HFFc6 (cell line): ENCODE data around the gene S100A6. TPM values are rescaled to one million over a fixed set of nuclear protein-coding genes. Genes with fewer than 3 reads are reported as not detected.

Source experiments
- DNase-seq: peaks from one replicate; pipeline ENCODE4 v3.0.0-alpha.2; 2018
- H3K27ac Mint-ChIP-seq: 2 replicates; pipeline ENCODE4 v1.8.0; 2020; ENCODE audit warnings: mild to moderate bottlenecking, mixed read lengths
- H3K27me3 Mint-ChIP-seq: 2 replicates; pipeline ENCODE4 v1.8.0; 2021; ENCODE audit warnings: mild to moderate bottlenecking, moderate library complexity, mixed read lengths; ENCODE audit not compliant: insufficient read depth
- H3K36me3 Mint-ChIP-seq: 2 replicates; pipeline ENCODE4 v1.8.0; 2021; ENCODE audit warnings: low read depth, mixed read lengths
- H3K4me1 Mint-ChIP-seq: 2 replicates; pipeline ENCODE4 v1.8.0; 2020; ENCODE audit warnings: low read depth, mixed read lengths
- H3K4me3 Mint-ChIP-seq: 2 replicates; pipeline ENCODE4 v1.8.0; 2020; ENCODE audit warnings: mild to moderate bottlenecking, moderate library complexity, mixed read lengths
- H3K9me3 Mint-ChIP-seq: 2 replicates; pipeline ENCODE4 v1.8.0; 2020; ENCODE audit warnings: mild to moderate bottlenecking, mixed read lengths
- total RNA-seq, 6 experiments: library from RNA; stranded (reverse); fragmentation: NEBNext Ultra II Directional; extraction: Animal tissue kit (Norgen Biotek cat#: 25700); gene quantifications; 2 replicates in 1 of 6; 3 replicates in 5 of 6; pipeline ENCODE4 v1.2.3, GENCODE V29; 2021
- TF ChIP-seq, protein P1 (sequence below): fragments of 200-600 bp; sonication (generic); IDR thresholded peaks from 2 replicates; pipeline ENCODE4 v1.5.0; 2021; ENCODE audit warnings: antibody characterized with exemption, mild to moderate bottlenecking

S100A6 gene
- total RNA-seq, 6 experiments from 2014 or later: 1,971 to 2,311 (median 2,129) TPM

DNA sequence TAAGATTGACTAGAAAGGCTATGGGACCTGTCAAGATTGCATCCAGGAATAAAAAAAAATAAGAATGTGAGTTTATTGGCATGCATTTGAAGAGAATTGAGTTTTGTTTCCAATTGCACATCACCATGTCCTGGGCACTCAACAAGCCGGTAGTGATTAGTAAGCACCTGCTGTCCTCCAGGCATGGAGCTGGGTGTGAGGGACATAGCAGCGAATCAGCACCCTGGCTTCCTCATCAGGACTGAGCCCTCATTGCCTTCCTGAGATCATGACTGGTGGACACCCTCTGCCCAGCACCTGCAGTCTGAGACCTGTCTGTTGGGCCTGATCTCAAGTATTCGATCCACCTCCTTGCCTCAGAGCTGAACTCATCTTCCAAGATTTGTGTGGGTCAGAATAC, 26.8 kb downstream of the S100A6 start:
- peak overlapping the region; percentile 56; the same call in 1 of the 2 replicates for H3K27ac Mint-ChIP-seq
- TF ChIP-seq, protein P1, sequence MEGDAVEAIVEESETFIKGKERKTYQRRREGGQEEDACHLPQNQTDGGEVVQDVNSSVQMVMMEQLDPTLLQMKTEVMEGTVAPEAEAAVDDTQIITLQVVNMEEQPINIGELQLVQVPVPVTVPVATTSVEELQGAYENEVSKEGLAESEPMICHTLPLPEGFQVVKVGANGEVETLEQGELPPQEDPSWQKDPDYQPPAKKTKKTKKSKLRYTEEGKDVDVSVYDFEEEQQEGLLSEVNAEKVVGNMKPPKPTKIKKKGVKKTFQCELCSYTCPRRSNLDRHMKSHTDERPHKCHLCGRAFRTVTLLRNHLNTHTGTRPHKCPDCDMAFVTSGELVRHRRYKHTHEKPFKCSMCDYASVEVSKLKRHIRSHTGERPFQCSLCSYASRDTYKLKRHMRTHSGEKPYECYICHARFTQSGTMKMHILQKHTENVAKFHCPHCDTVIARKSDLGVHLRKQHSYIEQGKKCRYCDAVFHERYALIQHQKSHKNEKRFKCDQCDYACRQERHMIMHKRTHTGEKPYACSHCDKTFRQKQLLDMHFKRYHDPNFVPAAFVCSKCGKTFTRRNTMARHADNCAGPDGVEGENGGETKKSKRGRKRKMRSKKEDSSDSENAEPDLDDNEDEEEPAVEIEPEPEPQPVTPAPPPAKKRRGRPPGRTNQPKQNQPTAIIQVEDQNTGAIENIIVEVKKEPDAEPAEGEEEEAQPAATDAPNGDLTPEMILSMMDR: no peak
- peaks cover 2% of the 10 kb centered on the region; the same call in 1 of the 2 replicates for H3K27me3 Mint-ChIP-seq
- no peaks in the 10 kb centered on the region for H3K9me3 Mint-ChIP-seq
- no peak for DNase-seq
- peaks cover 67% of the 10 kb centered on the region for H3K4me1 Mint-ChIP-seq
- H3K36me3 Mint-ChIP-seq: no peaks in the 10 kb centered on the region
- H3K4me3 Mint-ChIP-seq: no peak overlapping the region

DNA sequence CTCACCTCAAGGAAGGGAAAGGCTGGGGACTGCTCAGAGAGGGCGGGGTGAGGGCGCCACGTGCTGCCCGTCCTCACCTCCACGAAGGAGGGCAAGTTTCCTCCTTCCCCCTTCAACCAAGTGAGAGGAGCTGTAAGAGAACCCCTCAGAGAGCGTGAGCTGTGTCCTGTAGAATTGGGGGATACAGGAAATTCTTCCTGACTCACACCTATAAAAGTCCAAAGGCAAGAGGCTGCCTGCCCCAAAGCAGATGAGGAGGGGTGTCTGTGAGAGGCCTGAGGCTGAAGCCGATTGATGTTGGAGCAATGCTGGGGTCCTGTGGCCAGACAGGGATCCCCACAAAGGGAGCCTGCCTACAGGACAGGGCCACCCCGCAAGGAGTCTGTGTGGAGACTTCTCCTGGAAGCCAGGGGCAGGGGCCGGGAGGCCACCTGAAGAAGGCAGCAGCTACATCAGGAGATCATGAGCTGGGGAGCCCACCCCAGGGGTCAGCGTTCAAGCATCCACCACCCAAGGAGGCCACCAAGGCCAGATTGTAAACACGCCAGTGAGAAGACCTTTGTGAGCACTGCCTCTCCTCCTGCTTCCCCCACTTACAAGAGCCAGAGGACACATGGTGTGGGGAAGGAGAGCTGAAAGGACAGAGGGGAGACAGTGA, 27.7 kb downstream of the S100A6 start:
- no peak for DNase-seq
- TF ChIP-seq, protein P1: no peak
- Mint-ChIP-seq H3K4me3 (peak overlapping the region; percentile 50), H3K9me3 (no peaks in the 10 kb centered on the region), H3K27ac (peak overlapping the region; percentile 86), H3K27me3 (peaks cover 2% of the 10 kb centered on the region; the same call in 1 of the 2 replicates), H3K36me3 (no peaks in the 10 kb centered on the region), H3K4me1 (peaks cover 67% of the 10 kb centered on the region)

DNA sequence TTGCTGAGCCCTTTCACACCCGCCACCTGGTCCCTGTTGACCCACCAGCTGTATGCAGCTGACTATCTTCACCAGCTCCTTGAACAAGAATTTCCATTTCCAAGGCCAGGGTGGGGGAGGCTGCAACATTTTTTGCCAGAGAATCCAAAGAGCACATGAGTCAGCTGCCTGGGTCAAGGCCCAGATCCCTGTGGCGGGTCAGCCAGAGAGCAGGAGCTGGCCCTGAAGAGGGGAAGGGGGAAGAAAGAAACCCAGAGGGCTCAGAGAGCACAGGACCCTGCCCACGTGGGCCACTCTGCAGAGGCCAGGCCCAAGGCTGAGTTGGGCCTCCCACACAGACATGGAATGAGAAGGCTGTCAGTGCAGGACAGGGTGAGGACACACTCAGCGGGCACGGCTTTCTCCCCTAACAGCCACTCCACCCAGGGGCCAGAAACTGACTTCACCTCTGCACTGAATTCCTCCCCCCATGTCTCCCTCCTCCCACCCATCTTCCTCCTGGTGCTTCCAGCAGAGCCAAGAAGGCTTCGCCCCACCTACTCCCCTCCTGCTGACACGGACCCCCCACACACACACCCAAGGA, 28.9 kb downstream of the S100A6 start:
- H3K36me3 Mint-ChIP-seq: no peaks in the 10 kb centered on the region
- H3K27ac Mint-ChIP-seq: peak overlapping the region; percentile 86
- peak; percentile 79 for DNase-seq
- peaks cover 66% of the 10 kb centered on the region for H3K4me1 Mint-ChIP-seq
- TF ChIP-seq, protein P1: no peak
- peaks cover 2% of the 10 kb centered on the region; the same call in 1 of the 2 replicates for H3K27me3 Mint-ChIP-seq
- peak overlapping the region; percentile 50 for H3K4me3 Mint-ChIP-seq
- H3K9me3 Mint-ChIP-seq: no peaks in the 10 kb centered on the region

DNA sequence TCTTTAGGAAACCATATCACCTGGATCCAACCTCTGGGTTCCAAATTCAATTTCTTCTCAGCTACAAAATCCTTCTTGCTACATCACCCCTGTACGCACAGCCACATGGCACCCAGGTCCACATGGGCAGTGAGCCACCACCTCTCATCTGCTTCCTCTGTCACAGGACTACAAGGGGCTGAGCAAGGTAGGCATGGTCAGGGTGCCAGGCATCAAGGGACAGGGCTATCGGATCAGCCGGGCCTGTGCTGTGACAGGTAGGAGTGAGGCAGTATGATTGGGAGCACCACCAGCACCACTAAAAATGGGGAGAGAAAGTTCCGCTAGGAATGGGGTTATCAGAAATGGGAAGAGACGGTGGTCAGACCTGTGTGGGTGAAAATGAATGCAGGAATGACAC, 29.4 kb downstream of the S100A6 start:
- Mint-ChIP-seq H3K4me3 (peak overlapping the region; percentile 50), H3K27ac (peak overlapping the region; percentile 86), H3K27me3 (peaks cover 2% of the 10 kb centered on the region; the same call in 1 of the 2 replicates), H3K4me1 (peaks cover 61% of the 10 kb centered on the region), H3K36me3 (no peaks in the 10 kb centered on the region), H3K9me3 (no peaks in the 10 kb centered on the region)
- DNase-seq: no peak
- TF ChIP-seq, protein P1: no peak

DNA sequence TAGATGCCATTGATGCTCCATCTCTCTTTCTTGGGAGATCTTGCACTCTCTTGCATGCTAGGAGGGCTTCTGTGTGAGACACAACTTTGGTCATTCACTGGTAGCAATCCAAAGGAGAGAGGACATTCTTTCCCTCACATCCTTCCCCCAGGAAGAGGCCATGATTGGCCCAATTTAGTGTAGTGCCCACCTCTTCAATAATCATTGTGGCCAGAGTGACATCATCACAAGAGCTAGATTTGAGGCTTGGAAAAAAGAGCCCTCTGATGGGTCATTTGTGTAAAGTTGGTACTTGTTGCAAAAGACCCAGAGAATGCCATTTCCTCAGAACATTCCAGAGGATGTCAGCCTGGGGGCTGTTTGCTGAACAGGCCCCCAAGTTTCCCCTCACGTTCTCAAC, 30.2 kb downstream of the S100A6 start:
- H3K9me3 Mint-ChIP-seq: no peaks in the 10 kb centered on the region
- H3K4me1 Mint-ChIP-seq: peaks cover 53% of the 10 kb centered on the region
- H3K27me3 Mint-ChIP-seq: peaks cover 2% of the 10 kb centered on the region
- DNase-seq: no peak
- H3K27ac Mint-ChIP-seq: peak overlapping the region; percentile 31; the same call in 1 of the 2 replicates
- H3K36me3 Mint-ChIP-seq: no peaks in the 10 kb centered on the region
- TF ChIP-seq, protein P1: no peak
- H3K4me3 Mint-ChIP-seq: no peak overlapping the region
